Neutrophil (primary cell): ENCODE data around the gene LDLRAD2.

Experiments
- H3K27ac ChIP-seq: fragments of 200-600 bp; sonication (generic); 2 replicates; pipeline ENCODE4 v1.5.1; 2016; ENCODE audit warnings: mild to moderate bottlenecking, moderate library complexity
- H3K27me3 ChIP-seq: fragments of 200-600 bp; sonication (generic); 2 replicates; pipeline ENCODE4 v1.6.0; 2016; ENCODE audit warnings: mild to moderate bottlenecking
- H3K36me3 ChIP-seq: fragments of 200-600 bp; sonication (generic); 2 replicates; pipeline ENCODE4 v1.5.1; 2017
- H3K4me1 ChIP-seq, 2 experiments: fragments of 200-600 bp in 1 of 2; sonication (generic) in 1 of 2; 1 replicate in 1 of 2; 2 replicates in 1 of 2; pipeline versions ENCODE4 v1.5.1 to v1.6.1; 2013 to 2016; ENCODE audit warnings: low read depth in 1 of 2, low read length in 1 of 2, mild to moderate bottlenecking in 1 of 2, moderate library complexity in 1 of 2; ENCODE audit not compliant: control insufficient read depth in 1 of 2, insufficient read depth in 1 of 2
- H3K4me3 ChIP-seq, 2 experiments: fragments of 200-600 bp in 1 of 2; sonication (generic) in 1 of 2; 1 replicate in 1 of 2; 2 replicates in 1 of 2; pipeline ENCODE4 v1.5.1; 2013 to 2016; ENCODE audit warnings: low read depth in 1 of 2, low read length in 1 of 2, mild to moderate bottlenecking in 1 of 2, moderate library complexity in 1 of 2
- H3K9me3 ChIP-seq: fragments of 200-600 bp; sonication (generic); 2 replicates; pipeline ENCODE4 v1.5.1; 2016
- CTCF ChIP-seq: fragments of 200-600 bp; sonication (generic); IDR thresholded peaks from 2 replicates; pipeline ENCODE4 v1.5.1; 2016; ENCODE audit warnings: antibody characterized with exemption

The LDLRAD2 gene

GRCh38 chr1:21813542-21813941 lies 1.5 kb downstream of the LDLRAD2 start:
- no peak for TF ChIP-seq CTCF
- no peaks in the 10 kb centered on the region for H3K36me3 ChIP-seq
- peaks cover 25% of the 10 kb centered on the region for H3K27me3 ChIP-seq
- H3K4me1 ChIP-seq = peaks cover 16 to 22% of the 10 kb centered on the region in 2 experiments
- no peak overlapping the region for H3K27ac ChIP-seq
- no peaks in the 10 kb centered on the region for H3K9me3 ChIP-seq
- no peak overlapping the region for H3K4me3 ChIP-seq

DNA sequence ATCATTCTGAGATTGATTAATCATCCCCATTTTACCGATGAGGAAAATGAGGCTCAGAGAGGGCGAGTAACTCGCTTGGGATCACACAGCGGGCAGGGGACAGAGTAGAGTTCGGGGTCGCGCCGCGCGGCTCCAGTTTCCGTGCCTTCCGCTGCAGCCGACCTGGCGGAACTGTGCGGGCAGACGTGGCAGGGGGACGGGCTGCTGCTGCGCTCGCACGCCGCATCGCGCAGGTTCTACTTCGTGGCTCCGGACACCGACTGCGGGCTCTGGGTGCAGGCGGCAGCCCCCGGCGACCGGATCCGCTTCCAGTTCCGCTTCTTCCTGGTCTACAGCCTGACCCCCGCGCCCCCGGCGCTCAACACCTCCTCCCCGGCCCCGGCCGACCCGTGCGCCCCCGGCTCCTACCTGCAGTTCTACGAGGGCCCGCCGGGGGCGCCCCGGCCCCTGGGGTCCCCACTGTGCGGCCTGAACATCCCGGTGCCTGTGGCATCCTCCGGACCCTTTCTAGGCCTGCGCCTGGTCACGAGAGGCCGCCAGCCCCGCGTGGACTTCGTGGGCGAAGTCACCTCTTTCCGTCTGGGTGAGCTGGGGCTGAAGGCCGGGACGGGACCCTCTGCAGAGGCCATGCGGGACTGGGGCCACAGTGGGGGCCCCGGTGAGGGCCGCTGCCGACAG lies 2.3 kb downstream of the LDLRAD2 start:
- Histone ChIP-seq H3K4me3 (peak overlapping the region; percentile 13 to 50), H3K4me1 (peaks cover 16 to 23% of the 10 kb centered on the region in 2 experiments), H3K27ac (no peak overlapping the region), H3K36me3 (no peaks in the 10 kb centered on the region), H3K9me3 (no peaks in the 10 kb centered on the region), H3K27me3 (peaks cover 25% of the 10 kb centered on the region)
- no peak for TF ChIP-seq CTCF

DNA sequence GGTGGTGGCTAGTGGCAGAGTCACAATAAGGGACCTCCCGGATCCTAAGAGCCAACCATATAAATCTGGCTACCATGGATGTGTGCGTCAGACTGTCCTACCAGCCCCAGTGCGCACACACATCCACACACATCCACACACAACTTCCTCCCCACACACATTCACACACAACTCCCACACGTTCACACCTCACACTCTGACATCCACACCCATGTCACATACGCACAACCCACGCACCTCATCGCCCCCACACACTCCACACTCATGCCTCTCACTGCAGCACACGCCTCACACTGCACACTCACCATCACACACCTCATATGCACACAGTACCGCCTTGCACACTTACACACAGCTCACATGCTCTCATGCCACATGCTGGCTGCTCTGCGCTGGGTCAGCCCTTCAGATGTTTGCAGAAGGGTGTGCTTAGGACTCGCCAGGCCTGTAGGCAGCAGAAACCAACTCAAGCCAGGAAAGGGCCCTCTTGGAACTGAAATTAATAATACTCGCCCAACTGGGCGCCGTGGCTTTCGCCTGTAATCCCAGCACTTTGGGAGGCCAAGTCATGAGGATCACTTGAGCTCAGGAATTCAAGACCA lies 3.0 kb downstream of the LDLRAD2 start:
- Histone ChIP-seq H3K27me3 (peaks cover 25% of the 10 kb centered on the region), H3K27ac (no peak overlapping the region), H3K4me1 (peaks cover 16 to 23% of the 10 kb centered on the region in 2 experiments), H3K36me3 (no peaks in the 10 kb centered on the region), H3K4me3 (no peak overlapping the region), H3K9me3 (no peaks in the 10 kb centered on the region)
- no peak for TF ChIP-seq CTCF

GRCh38 chr1:21815724-21816321 lies 3.8 kb downstream of the LDLRAD2 start:
- peak overlapping the region; percentile 37 for H3K27ac ChIP-seq
- no peaks in the 10 kb centered on the region for H3K9me3 ChIP-seq
- H3K27me3 ChIP-seq = peaks cover 25% of the 10 kb centered on the region
- peaks cover 16 to 23% of the 10 kb centered on the region in 2 experiments for H3K4me1 ChIP-seq
- H3K36me3 ChIP-seq = no peaks in the 10 kb centered on the region
- no peak for TF ChIP-seq CTCF
- no peak overlapping the region for H3K4me3 ChIP-seq

DNA sequence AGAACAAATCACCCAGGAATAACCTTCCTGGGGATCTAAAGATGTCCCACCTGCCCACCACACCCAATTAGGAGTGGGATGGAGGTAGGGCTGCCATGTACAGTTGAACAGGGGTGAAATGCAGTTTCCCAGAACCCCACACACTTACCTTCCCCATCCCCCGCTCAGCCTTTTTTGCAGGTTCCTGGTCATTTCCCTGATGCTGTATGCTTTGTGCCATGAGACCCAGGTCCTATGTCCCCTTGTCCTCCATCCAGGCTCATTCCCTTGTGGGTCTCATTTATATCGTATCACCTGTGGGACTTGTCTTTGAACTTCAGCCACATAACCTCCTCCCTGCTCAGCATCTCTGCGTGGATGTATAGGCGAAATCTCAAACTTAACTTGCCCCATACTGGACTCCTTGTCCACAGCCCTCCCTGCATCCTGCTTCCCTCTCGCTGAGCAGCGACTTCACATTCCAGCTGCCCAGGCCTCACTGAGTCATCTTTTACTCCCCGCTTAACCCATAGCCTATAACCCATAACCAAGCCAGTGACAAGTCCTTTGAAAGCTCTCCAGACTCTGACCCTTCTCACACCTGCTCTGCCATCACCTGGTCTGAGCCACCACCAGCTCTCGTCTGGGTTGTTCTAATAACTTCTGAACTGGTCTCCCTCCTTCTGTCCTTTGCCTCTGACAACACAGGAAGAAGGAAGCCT lies 4.7 kb downstream of the LDLRAD2 start:
- no peak overlapping the region for H3K27ac ChIP-seq
- peaks cover 16 to 23% of the 10 kb centered on the region in 2 experiments for H3K4me1 ChIP-seq
- no peaks in the 10 kb centered on the region for H3K36me3 ChIP-seq
- no peak for TF ChIP-seq CTCF
- no peak overlapping the region for H3K4me3 ChIP-seq
- peaks cover 25% of the 10 kb centered on the region for H3K27me3 ChIP-seq
- H3K9me3 ChIP-seq = no peaks in the 10 kb centered on the region
